ENCODE results near the gene RRP1. TPM values are rescaled to one million over a fixed set of nuclear protein-coding genes. Genes with fewer than 3 reads are reported as not detected.

The RRP1 gene
- total and polyA plus RNA-seq, 2 of the 13 experiments (the other 11 are each of a cell fraction or from before 2014, with no cell fraction given): 20.1 to 35.1 TPM

GRCh38 chr21:43832158-43832550, 42.8 kb downstream of the RRP1 start:
- Histone ChIP-seq H3K4me3 (replicated peaks in 1 of 3; ENCODE audit: insufficient read depth in 1 of 3, low read depth in 2 of 3, low read length in 3 of 3) (no peak overlapping the region), H3K79me2 (ENCODE audit: insufficient read depth, low read length) (no peaks in the 10 kb centered on the region), H3K9me3 (ENCODE audit: low read length) (no peaks in the 10 kb centered on the region), H3K9ac (ENCODE audit: insufficient read depth, low read depth, low read length) (no peak overlapping the region), H3K4me2 (ENCODE audit: low read depth, low read length) (no peak overlapping the region), H2AFZ (ENCODE audit: low read length) (no peak overlapping the region), H3K27me3 (ENCODE audit: control insufficient read depth in 1 of 2, insufficient read depth in 2 of 2, low read length in 2 of 2) (peaks cover 8 to 35% of the 10 kb centered on the region in 2 experiments; a peak in 4 of 5 replicates), H3K27ac (ENCODE audit: extremely low read length, insufficient read depth, low read length) (no peak overlapping the region), H3K36me3 (replicated peaks in 1 of 2; ENCODE audit: control insufficient read depth in 1 of 2, insufficient read depth in 2 of 2, low read length in 2 of 2) (no peaks in the 10 kb centered on the region), H4K20me1 (ENCODE audit: insufficient read depth, low read length) (no peaks in the 10 kb centered on the region), H3K4me1 (ENCODE audit: insufficient read depth, low read length) (peaks cover 33% of the 10 kb centered on the region)
- FAIRE-seq (no peak), DNase-seq (ENCODE audit: low spot score) (no peak), ATAC-seq (no peak)
- POLR2A ChIA-PET: no interaction called here
- no TSS peak for BruUV-seq (replicated peaks)
- in situ Hi-C loops (cut with HindIII; ENCODE audit: extremely low pct_ligation_motif_present, low pct_unique_long_range_greater_than_20kb) (loop anchor here (10.0 kb wide), 1 partner anchor 63 kb away; no protein-coding TSS in a partner anchor), intact Hi-C loops (cut with micrococcal nuclease; ENCODE audit: unreplicated experiment) (no loop called here)
- TF ChIP-seq ZNF382 (CRISPR knock-in tag; IDR thresholded peaks at IDR 0.05; ENCODE audit: borderline replicate concordance) (no peak), LCORL (IDR thresholded peaks at IDR 0.05) (no peak), LCORL (CRISPR knock-in tag; IDR thresholded peaks at IDR 0.05) (no peak), NBN (conservative IDR thresholded peaks at IDR 0.05) (no peak), ZNF746 (CRISPR knock-in tag; IDR thresholded peaks at IDR 0.05) (no peak)
- TF ChIP-seq, protein P1, sequence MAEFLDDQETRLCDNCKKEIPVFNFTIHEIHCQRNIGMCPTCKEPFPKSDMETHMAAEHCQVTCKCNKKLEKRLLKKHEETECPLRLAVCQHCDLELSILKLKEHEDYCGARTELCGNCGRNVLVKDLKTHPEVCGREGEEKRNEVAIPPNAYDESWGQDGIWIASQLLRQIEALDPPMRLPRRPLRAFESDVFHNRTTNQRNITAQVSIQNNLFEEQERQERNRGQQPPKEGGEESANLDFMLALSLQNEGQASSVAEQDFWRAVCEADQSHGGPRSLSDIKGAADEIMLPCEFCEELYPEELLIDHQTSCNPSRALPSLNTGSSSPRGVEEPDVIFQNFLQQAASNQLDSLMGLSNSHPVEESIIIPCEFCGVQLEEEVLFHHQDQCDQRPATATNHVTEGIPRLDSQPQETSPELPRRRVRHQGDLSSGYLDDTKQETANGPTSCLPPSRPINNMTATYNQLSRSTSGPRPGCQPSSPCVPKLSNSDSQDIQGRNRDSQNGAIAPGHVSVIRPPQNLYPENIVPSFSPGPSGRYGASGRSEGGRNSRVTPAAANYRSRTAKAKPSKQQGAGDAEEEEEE (CRISPR knock-in tag; IDR thresholded peaks at IDR 0.05; ENCODE audit: borderline replicate concordance): no peak
- TF ChIP-seq, protein P2, sequence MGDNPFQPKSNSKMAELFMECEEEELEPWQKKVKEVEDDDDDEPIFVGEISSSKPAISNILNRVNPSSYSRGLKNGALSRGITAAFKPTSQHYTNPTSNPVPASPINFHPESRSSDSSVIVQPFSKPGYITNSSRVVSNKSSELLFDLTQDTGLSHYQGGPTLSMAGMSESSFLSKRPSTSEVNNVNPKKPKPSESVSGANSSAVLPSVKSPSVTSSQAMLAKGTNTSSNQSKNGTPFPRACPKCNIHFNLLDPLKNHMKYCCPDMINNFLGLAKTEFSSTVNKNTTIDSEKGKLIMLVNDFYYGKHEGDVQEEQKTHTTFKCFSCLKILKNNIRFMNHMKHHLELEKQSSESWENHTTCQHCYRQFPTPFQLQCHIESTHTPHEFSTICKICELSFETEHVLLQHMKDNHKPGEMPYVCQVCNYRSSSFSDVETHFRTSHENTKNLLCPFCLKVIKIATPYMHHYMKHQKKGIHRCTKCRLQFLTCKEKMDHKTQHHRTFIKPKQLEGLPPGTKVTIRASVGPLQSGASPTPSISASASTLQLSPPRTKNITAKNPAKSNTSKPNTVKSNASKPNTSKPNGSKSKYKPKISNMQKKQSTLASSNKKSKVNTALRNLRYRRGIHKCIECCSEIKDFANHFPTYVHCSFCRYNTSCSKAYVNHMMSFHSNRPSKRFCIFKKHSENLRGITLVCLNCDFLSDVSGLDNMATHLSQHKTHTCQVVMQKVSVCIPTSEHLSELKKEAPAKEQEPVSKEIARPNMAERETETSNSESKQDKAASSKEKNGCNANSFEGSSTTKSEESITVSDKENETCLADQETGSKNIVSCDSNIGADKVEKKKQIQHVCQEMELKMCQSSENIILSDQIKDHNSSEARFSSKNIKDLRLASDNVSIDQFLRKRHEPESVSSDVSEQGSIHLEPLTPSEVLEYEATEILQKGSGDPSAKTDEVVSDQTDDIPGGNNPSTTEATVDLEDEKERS (CRISPR knock-in tag; IDR thresholded peaks at IDR 0.05): no peak
- WGBS (ENCODE audit: low lambda C conversion rate): 81% methylated on average over 14 of the region's 14 CpGs
- CTCF ChIA-PET (ENCODE audit: low intra/inter-chr PET ratio, low total read pairs): no interaction called here
